Peyer's patch (tissue), 4 donors: Measurements from ENCODE around the gene UBE2H.

ENCODE experiments used
- CTCF ChIP-seq, 6 experiments: fragments of 450-650 bp in 4 of 6; fragments of 200-600 bp in 2 of 6; sonication (generic) in 1 of 6; IDR thresholded peaks; one replicate each; pipeline ENCODE4 v1.5.1; 2017 to 2019; ENCODE audit warnings: antibody characterized with exemption in 6 of 6, mild to moderate bottlenecking in 3 of 6, moderate library complexity in 1 of 6
- POLR2A ChIP-seq, 2 donors: fragments of 450-650 bp; IDR thresholded peaks; one replicate each; pipeline ENCODE4 v1.5.1; 2017; ENCODE audit warnings: antibody characterized with exemption in 2 of 2, mild to moderate bottlenecking in 2 of 2, moderate library complexity in 2 of 2

GRCh38 chr7:129898502-129899160, 54.1 kb downstream of the UBE2H start:
- no peak for TF ChIP-seq CTCF (IDR thresholded peaks at IDR 0.05)
- TF ChIP-seq POLR2A (IDR thresholded peaks at IDR 0.05), result no peak
